ENCODE data around the gene STK31. TPM values are rescaled to one million over a fixed set of nuclear protein-coding genes. Genes with fewer than 3 reads are reported as not detected.

Gene STK31
- 0.48 to 1.2 TPM (median 0.89 TPM) in 5 replicates for total RNA-seq (2022; extraction: Qiagen RNA extraction; ENCODE audit: low read depth)

GRCh38 chr7:23710000-23710399 lies at the start of gene STK31:
Gene STK31, plus strand, starts transcription at chr7:23710219. Its CDS starts 67 bp downstream, at chr7:23710286.

DNA sequence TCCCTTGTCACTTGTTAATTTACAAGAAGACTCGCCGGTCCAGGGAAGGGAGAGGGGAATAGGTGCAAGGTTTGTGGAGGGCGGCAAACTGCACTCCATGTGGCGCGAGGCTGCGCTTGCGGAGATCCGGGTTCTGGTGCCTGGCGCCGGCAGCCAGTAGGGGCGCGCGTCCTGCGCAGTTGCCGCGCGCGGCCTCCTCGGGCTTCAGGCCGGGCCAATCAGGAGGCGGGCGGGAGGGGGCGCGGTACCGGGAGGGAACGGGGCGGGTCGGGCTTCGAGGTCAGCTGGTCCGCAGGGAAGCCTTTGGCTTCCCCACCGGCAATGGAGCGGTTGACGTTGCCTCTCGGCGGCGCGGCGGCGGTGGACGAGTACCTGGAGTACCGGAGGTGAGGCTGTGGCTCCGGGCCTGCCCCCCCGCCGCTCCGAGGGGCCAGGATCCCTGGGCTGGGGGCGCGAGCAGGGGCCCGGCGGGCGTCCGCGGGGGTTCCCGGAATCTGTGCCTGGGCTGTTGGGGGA lies 30.1 kb upstream of the STK31 start, which contains the start of gene FAM221A:
FAM221A (plus strand) TSS at position 302 of the 516 bp plus-strand sequence; CDS start at position 322, 20 bp downstream.

Other genes with a start within 250 kb of the STK31 start
- gene IGF2BP3, start 239.7 kb upstream of the STK31 start, total RNA-seq (2022; extraction: Qiagen RNA extraction; ENCODE audit: low read depth), result 15.8 to 28.0 TPM (median 25.1 TPM) in 5 replicates
- 70.1 to 91.6 TPM (median 73.3 TPM) in 5 replicates for gene TRA2A, start 178.2 kb upstream of the STK31 start, total RNA-seq (2022; extraction: Qiagen RNA extraction; ENCODE audit: low read depth)
- 2.6 to 3.6 TPM (median 3.0 TPM) in 5 replicates for gene CCDC126, start 112.8 kb upstream of the STK31 start, total RNA-seq (2022; extraction: Qiagen RNA extraction; ENCODE audit: low read depth)
- 0.21 to 0.42 TPM (median 0.25 TPM) in 5 replicates for gene FAM221A, start 30.0 kb upstream of the STK31 start, total RNA-seq (2022; extraction: Qiagen RNA extraction; ENCODE audit: low read depth)

All from A549 treated with RU486 at 1 μM for 4 hours (cell line).